Stomach (tissue), 9 donors: ENCODE data around the gene GGTA1. TPM values are rescaled to one million over a fixed set of nuclear protein-coding genes. Genes with fewer than 3 reads are reported as not detected.

ENCODE experiments used
- DNase-seq, 2 donors: peaks; one replicate each; pipeline versions ENCODE4 v3.0.0 to v3.0.0-alpha.2; 2013 to 2019
- H3K27ac ChIP-seq, 5 donors: fragments of 200-600 bp in 4 of 5; sonication (generic) in 4 of 5; one replicate each; pipeline ENCODE4 v1.5.1; 2013 to 2019; ENCODE audit warnings: mild to moderate bottlenecking in 1 of 5, moderate library complexity in 1 of 5
- H3K27me3 ChIP-seq, 3 donors: fragments of 200-600 bp; sonication (generic); one replicate each; pipeline ENCODE4 v1.5.1; 2017 to 2019; ENCODE audit warnings: mixed run types in 1 of 3
- H3K36me3 ChIP-seq, 4 donors: fragments of 200-600 bp; sonication (generic); 1 replicate in 3 of 4; 2 replicates in 1 of 4; pipeline ENCODE4 v1.5.1; 2016 to 2019
- H3K4me1 ChIP-seq, 4 donors: fragments of 200-600 bp; sonication (generic); one replicate each; pipeline ENCODE4 v1.5.1; 2016 to 2019
- H3K4me3 ChIP-seq, 4 donors: fragments of 200-600 bp; sonication (generic) in 3 of 4; one replicate each; pipeline ENCODE4 v1.5.1; 2016 to 2019; ENCODE audit warnings: mild to moderate bottlenecking in 1 of 4
- H3K9me3 ChIP-seq, 4 donors: fragments of 200-600 bp; sonication (generic); one replicate each; pipeline ENCODE4 v1.5.1; 2016 to 2019
- CTCF ChIP-seq, 7 experiments: fragments of 450-650 bp in 4 of 7; fragments of 200-600 bp in 3 of 7; sonication (generic) in 3 of 7; IDR thresholded peaks; one replicate each; pipeline ENCODE4 v1.5.1; 2016 to 2019; ENCODE audit warnings: antibody characterized with exemption in 7 of 7, control low read depth in 2 of 7, mild to moderate bottlenecking in 1 of 7
- EP300 ChIP-seq: sonication (generic); formaldehyde crosslinking; IDR thresholded peaks from one replicate; pipeline ENCODE4 v1.6.1; 2017; ENCODE audit warnings: antibody characterized with exemption
- POLR2A ChIP-seq, 4 donors: fragments of 450-650 bp; IDR thresholded peaks; one replicate each; pipeline ENCODE4 v1.6.1; 2016; ENCODE audit warnings: antibody characterized with exemption in 4 of 4, control low read depth in 2 of 4, mild to moderate bottlenecking in 1 of 4, moderate library complexity in 1 of 4
- POLR2AphosphoS5 ChIP-seq, 3 donors: sonication (generic); formaldehyde crosslinking; IDR thresholded peaks; one replicate each; pipeline ENCODE4 v1.6.1; 2016; ENCODE audit warnings: antibody characterized with exemption in 3 of 3
- WGBS, 5 donors: extraction: QIAGEN DNeasy Blood & Tissue Kit in 3 of 5; methylation state at CpG; one replicate each; pipeline versions ENCODE4 v1.1.5 to v1.1.7; 2013 to 2018; 5-methylcytosine and 5-hydroxymethylcytosine counted together
- intact Hi-C: fragments of 100-400 bp; cut with DNase I; formaldehyde crosslinking; loops from one replicate; pipeline ENCODE4 v1.15.1; 2023; ENCODE audit warnings: low total_unique reads
- polyA plus RNA-seq, 3 donors: library from polyadenylated mRNA; stranded (reverse); fragments of 200-250 nt; gene quantifications; one replicate each; pipeline ENCODE4 v1.2.3, GENCODE V29; 2013
- total RNA-seq, 5 donors: library from RNA; depleted of rRNA; stranded (reverse); fragments of >200 nt; gene quantifications; one replicate each; pipeline versions ENCODE4 v1.1.0 to v1.2.3, GENCODE V29; 2014 to 2016
- donor health status: healthy with polysubstance abuse.
- donor health status: Bipolar disorder and iron deficiency.
- donor health status: healthy.

The GGTA1 gene
- total and polyA plus RNA-seq, 8 donors, result 6.2 to 19.6 (median 7.1) TPM; not detected in 1

- H3K36me3 ChIP-seq, result no peaks in the 10 kb centered on the region
- no peak overlapping the region for H3K27ac ChIP-seq
- no peak overlapping the region for H3K4me3 ChIP-seq
- WGBS, 5 donors, result 90 to 96% (median 93%) methylated on average over 3 of the region's 3 CpGs
- H3K9me3 ChIP-seq, result no peaks in the 10 kb centered on the region
- TF ChIP-seq POLR2A (IDR thresholded peaks at IDR 0.05) (no peak), POLR2AphosphoS5 (IDR thresholded peaks at IDR 0.05) (no peak), EP300 (no peak), CTCF (IDR thresholded peaks at IDR 0.05) (no peak)
- DNase-seq, result no peak
- no peaks in the 10 kb centered on the region for H3K27me3 ChIP-seq
- intact Hi-C loops, result no loop called here
- peaks cover 0 to 9% (median 0%) of the 10 kb centered on the region in 4 donors for H3K4me1 ChIP-seq
Measured at GRCh38 chr9:121445986-121446385, 53.7 kb downstream of the GGTA1 start.

GRCh38 chr9:121443981-121444380 lies 55.7 kb downstream of the GGTA1 start:
- TF ChIP-seq EP300, result no peak
- no peak for TF ChIP-seq CTCF (IDR thresholded peaks at IDR 0.05)
- no peak for TF ChIP-seq POLR2AphosphoS5 (IDR thresholded peaks at IDR 0.05)
- no peak for TF ChIP-seq POLR2A (IDR thresholded peaks at IDR 0.05)
- Histone ChIP-seq H3K4me1 (no peaks in the 10 kb centered on the region), H3K27me3 (no peaks in the 10 kb centered on the region), H3K27ac (no peak overlapping the region), H3K9me3 (no peaks in the 10 kb centered on the region), H3K4me3 (no peak overlapping the region), H3K36me3 (no peaks in the 10 kb centered on the region)
- 79 to 95% (median 94%) methylated on average over 7 of the region's 7 CpGs for WGBS, 5 donors
- intact Hi-C loops, result no loop called here
- no peak for DNase-seq

GRCh38 chr9:121441165-121441564 lies 58.5 kb downstream of the GGTA1 start:
- intact Hi-C loops, result no loop called here
- H3K9me3 ChIP-seq, result no peaks in the 10 kb centered on the region
- 64 to 77% (median 67%) methylated on average over 1 of the region's 1 CpG for WGBS, 5 donors

GRCh38 chr9:121439711-121440664 lies 59.7 kb downstream of the GGTA1 start:
- Histone ChIP-seq H3K27me3 (no peaks in the 10 kb centered on the region), H3K9me3 (no peaks in the 10 kb centered on the region), H3K27ac (no peak overlapping the region), H3K4me1 (no peaks in the 10 kb centered on the region), H3K4me3 (no peak overlapping the region), H3K36me3 (no peaks in the 10 kb centered on the region)
- TF ChIP-seq CTCF (IDR thresholded peaks at IDR 0.05) (peak in 2 of 7 experiments; percentile 27), EP300 (no peak), POLR2AphosphoS5 (IDR thresholded peaks at IDR 0.05) (no peak), POLR2A (IDR thresholded peaks at IDR 0.05) (no peak)
- intact Hi-C loops, result no loop called here
- peak in 1 of 2 donors; percentile 34 for DNase-seq
- 24 to 45% (median 40%) methylated on average over 8 of the region's 8 CpGs for WGBS, 5 donors

More at GRCh38 chr9:121441165-121441564, 58.5 kb downstream of the GGTA1 start:
- Histone ChIP-seq H3K4me1 (no peaks in the 10 kb centered on the region), H3K4me3 (no peak overlapping the region), H3K27ac (no peak overlapping the region), H3K27me3 (no peaks in the 10 kb centered on the region), H3K36me3 (no peaks in the 10 kb centered on the region)
- DNase-seq, result no peak
- TF ChIP-seq EP300 (no peak), CTCF (IDR thresholded peaks at IDR 0.05) (no peak), POLR2AphosphoS5 (IDR thresholded peaks at IDR 0.05) (no peak), POLR2A (IDR thresholded peaks at IDR 0.05) (no peak)
